HG03135 (cell line): ENCODE data around the gene HOXB4.

ENCODE experiments used
- ATAC-seq: cut with Tn5 transposase; IDR thresholded peaks from one replicate; pipeline ENCODE4 v1.9.1; 2021; ENCODE audit warnings: mild to moderate bottlenecking, moderate library complexity; ENCODE audit not compliant: unreplicated experiment

The HOXB4 gene

DNA sequence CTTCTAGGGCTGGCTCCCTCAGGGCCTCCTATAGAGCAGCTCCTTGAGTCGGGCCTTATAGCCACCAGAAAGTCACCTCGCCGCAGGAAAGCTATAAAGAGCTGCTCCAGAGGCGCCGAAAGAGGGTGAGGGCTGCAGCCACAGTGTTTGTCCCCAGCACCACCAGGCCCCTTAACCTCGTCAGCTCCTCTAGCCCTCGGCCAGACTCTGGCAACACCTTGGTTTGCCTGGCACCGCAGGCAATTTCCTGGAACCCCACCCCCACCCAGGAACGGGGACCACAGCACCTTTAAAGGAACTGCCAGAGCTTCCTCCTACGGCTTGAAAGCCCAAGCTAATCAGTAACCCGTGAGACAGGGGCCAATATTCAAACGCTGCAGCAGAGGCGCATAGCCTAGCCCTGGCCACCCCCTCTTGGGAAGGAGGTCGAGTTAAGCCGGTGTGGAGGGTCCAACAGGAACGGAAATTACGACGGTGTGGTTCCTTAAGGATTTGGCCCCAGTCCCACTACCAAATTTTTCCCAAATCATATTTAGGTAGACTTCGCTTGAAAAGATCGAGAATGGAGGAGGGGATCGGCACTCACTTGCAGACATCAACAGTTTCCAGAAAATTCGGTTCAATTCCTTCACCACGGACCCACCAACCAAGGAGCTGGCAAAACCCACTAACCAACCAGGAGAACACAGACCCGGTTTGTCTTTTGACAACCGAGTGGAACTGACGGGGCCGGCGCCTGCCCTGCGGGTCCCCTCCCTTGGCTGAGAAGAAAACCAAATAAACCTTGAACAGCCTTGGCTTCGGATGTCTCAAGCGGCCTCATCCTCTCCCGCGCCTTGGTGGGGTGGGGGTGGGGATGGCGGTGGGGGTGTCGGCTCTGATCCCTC lies 23.6 kb upstream of the HOXB4 start:
- ATAC-seq, result no peak

GRCh38 chr17:48601207-48601538 lies 23.0 kb upstream of the HOXB4 start:
- no peak for ATAC-seq

DNA sequence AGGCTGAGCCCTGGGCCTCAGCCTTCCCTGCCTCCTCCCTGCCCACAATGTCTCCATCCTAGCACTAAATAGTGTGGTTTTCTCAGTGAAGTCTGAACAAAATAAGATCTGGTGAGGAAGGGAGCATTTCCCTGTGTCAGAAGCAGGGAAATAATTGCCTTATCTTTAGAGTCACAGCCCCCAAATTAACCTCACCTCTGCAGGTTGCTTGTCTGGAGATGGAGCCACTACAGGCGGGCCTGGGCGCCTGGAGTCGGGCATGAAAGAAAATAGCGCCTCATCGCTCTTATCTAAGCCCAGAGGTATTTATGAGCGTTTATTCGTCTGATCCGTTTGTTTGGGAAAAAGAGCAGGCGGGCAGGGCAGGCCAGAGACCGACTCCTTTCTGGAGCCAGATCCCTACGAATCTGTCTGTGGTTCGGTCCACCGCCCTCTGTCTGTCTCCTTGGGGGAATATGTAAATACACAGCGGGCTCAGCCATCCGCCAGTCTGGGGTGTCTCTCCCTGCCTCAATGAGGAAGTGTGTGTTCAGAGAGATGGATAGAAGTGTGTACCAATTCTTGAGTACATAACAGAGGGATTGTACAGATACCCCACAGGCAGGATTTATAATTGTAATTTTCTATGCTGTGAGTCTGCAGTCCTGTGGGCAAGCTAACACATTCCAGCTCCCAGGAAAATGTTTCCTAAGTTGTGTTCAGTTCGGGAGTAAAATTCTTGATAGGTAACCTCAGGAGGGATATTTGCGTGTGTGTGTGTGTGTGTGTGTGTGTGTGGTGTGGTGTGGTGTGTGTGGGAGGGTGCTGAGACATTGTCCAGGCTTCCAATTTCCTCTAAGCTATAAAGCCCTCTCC lies 22.3 kb upstream of the HOXB4 start:
- no peak for ATAC-seq

DNA sequence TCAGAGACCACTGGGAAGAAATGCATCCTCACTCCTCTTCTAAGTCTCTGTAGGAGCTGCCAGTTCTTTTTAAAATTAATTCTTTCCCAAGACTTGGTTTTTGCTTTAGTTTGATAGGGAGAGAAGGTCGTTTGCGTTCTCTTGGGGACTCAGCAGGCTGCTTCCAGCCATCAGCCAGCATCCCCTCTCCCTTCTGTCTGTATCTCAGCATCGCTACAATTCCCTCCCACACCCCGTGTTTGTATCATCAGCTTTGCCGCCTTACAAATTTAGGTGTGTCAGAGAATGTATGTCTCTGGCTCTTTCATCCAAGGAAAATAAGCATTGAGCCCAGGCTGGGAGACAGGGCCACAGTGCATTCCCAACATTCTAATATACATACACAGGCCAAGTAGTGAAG lies 21.2 kb upstream of the HOXB4 start:
- ATAC-seq, result no peak

GRCh38 chr17:48598736-48599135 lies 20.6 kb upstream of the HOXB4 start:
- ATAC-seq, result no peak

DNA sequence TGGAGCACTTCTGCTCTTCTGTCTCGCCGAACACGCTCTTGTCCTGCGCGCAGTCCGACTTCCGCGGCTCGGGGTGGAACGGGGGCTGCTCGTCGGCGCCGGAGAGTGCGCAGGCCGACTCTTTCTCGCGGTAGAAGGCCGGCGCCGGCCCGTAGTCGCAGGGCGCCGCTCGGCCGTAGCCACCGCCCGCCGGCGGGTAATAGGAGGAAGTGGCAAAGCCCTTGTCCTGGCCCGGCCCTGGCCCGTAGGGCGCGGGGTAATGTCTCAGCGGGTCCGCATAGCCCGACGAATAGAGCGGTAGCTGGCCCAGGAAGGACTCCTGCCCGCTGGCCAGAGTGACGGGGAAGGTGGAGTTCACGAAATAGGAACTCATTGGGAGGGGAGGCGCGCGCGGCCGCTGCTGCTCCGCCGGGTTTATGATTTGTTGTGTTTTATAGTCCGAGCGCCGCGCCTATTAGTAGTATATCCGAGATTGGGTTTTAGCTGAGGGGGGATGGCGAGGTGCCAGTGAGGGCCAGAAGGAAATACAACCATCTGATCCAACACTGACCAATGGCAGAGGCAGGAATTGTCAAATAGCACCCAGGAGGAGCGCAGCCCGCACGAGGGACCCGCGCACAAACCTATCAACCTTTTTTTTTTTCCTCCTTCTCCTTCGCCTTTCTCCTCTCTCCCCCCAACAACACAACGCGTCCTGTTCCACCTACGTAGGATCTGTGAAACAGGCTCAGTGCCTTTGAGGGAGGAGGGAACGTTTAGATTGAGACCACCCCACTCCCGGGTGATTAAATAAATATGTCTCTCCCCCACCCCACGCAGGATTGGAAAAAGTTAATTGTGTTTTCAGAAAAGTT lies 19.9 kb upstream of the HOXB4 start:
- ATAC-seq, result no peak

- no peak for ATAC-seq
These were observed 19.3 kb upstream of the HOXB4 start for GRCh38 chr17:48597528-48597777.

DNA sequence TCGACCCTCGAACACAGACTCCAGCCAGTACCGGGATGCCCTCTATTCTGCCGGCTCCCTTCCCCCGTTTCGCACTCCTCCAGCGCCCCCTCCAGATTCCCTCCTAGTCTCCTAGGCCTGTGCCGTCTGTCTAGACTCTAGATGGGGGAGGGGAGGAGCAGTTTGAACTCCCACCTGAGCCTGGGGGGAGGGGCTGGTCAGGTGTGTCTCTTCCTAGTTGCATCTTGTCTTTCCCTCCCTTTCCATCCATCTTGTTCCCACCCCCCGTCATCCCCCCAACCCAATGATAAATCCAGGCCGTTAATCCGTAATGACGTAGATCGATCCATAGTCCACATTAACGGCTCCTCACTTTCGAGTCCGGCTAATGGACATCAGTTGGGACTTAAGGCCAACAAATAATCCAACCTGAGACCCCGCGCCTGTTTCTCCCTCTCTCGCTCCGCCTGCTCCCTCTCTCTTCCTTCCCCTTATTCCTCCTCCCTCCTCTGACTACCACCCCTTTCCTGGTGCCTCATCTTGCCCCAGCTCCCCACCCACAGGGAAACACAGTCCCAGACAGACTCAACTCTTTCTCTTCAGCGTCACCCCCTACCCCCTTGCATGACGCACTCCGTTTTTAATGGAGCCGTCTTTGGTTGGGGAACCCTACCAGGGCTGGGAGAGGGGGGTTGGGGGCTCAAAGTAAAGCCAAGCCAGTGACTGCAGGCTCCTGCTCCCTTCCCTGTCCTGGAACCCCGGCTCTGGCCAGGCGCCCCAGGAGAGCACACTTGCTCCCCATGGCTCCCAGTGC lies 18.8 kb upstream of the HOXB4 start:
- no peak for ATAC-seq

DNA sequence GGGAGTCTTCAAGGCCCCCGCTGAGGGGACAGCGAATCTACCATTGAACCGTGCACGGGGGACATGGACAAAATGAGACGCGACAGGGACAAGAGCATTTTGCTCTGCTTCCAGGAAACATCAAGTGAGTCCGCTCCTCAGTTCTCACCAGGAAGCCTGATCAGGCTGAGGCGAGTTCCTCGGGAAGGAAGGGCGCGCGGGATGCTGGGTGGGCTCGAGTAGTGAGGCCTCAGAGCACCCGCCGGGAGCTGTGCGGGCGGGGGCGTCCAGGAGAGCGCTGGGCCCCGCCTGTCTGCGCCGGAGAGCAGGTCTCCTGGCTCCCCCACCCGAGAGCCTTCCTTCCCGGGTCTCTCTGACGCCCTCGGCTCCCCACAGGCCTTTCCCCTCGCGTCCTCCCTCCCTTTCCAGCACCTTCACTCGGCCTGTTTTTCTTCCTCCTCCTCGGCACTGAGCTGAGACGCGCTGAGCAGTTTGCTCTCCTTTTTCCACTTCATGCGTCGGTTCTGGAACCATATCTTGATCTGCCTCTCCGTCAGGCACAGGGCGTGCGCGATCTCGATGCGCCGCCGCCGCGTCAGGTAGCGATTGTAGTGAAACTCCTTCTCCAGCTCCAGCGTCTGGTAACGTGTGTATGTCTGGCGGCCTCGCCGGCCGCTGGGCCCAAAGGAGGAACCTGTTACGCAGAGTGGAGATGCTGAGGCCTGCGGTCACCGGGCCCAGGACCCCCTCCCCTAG lies 18.0 kb upstream of the HOXB4 start:
- ATAC-seq, result no peak

GRCh38 chr17:48595278-48595999 lies 17.3 kb upstream of the HOXB4 start:
- ATAC-seq, result no peak

GRCh38 chr17:48594538-48595277 lies 16.6 kb upstream of the HOXB4 start:
- ATAC-seq, result no peak

- ATAC-seq, result no peak
These were observed 15.8 kb upstream of the HOXB4 start for GRCh38 chr17:48593840-48594537.

DNA sequence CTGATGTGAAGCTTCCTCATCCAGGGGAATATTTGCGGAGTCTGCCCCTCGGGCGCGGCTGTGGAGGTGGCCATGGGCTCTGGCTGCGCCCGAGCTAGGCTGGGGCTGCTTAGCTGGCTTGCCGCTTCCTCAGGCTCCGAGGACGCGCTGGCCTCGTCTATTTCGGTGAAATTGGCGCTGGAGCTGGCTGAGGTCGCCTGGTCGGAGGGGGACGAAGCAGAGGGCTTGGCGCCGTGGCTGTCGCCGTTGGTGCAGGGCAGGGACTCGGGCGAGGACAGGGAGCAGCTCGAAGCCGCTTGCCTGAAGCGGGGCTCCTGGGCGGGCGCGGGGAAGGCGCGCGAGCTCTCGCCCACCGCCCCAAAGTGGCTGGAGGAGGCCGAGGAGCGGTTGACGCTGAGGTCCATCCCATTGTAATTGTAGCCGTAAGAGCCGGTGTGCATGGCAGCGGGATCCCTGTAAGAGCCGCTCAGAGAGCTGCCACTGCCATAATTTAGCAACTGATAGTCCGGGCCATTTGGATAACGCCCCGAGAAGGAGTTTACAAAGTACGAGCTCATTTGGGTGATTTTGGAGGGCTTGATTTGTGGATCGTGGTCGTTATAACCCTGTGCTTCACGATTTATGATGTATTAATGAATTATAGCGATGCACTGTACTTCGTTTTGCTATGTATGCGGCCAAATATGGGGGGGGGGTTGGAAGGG lies 15.1 kb upstream of the HOXB4 start, which contains the start of gene HOXB5:
HOXB5 (minus strand) TSS at position 654 of the 704 bp plus-strand sequence; CDS start at position 557, 97 bp downstream.
- no peak for ATAC-seq

- ATAC-seq, result no peak
These were observed 14.4 kb upstream of the HOXB4 start for GRCh38 chr17:48592577-48592976.

DNA sequence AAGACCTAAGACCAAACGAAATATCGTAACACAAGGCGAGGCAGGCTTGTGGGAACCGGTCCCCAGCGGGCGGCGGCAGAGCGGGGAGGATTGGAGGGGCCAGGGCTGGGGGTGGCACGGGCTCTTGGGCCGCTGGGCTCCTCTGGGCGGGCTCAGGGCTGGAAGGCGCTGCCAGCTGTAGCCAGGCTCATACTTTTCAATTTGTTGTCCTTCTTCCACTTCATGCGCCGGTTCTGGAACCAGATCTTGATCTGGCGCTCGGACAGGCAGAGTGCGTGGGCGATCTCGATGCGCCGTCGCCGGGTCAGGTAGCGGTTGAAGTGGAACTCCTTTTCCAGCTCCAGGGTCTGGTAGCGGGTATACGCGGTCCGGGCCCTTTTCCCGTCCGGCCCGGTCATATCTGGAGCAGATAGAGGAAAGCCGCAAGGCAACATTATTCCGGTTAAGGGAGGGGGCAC lies 13.9 kb upstream of the HOXB4 start:
- ATAC-seq, result no peak

DNA sequence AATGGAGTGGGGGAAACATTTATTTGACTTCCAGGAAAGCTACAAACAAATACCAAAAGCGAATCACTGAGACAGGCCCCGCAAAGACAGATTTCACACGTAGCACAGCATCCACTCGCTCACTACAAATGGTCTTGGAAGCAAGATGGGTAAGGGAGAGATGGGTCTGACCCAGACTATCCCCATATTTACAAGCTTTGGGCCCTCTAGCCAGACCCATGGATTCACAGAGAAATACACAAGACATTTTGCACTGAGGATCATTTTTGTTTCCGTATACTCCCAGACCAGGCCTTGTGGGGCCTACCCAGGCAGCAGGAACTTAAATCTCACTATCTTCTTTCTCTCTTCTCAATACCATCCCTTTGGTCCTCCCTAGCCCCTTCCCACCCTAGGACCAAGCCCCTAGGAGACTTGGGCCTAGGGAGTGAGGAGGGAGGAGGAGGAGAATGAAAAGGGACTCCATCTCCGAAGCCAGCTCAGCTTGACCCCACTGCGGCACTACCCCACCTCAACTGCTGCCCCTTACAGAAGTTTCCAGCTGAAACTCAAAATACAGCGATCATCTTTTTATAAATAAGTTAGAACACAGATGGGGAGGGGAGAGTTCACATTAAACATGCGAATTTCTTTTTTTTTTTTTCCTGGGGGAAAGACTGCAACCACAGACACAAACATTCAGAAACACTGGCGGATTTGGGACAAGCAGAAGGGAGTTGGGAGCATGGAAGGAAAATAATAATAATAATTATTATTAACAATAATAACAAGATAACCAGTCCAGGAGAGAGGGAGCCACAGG lies 13.3 kb upstream of the HOXB4 start:
- no peak for ATAC-seq
